LNCaP clone FGC (cell line): ENCODE results near the gene ATP8A2.
"Not testable (repeated sequence)": the region's sequence is repeated elsewhere in the genome, so short reads cannot be mapped to it uniquely, and the experiment has no call there.

Experiments
- DNase-seq: peaks from one replicate; pipeline ENCODE4 v3.0.0-alpha.2; 2011; ENCODE audit warnings: low read depth
- H3K4me3 ChIP-seq: 2 replicates; pipeline ENCODE4 v1.5.1; 2011; ENCODE audit warnings: mild to moderate bottlenecking, low read depth, low read length, control low read depth
- CTCF ChIP-seq: IDR thresholded peaks from 2 replicates; pipeline ENCODE4 v1.5.1; 2012; ENCODE audit warnings: mild to moderate bottlenecking; ENCODE audit not compliant: control insufficient read depth, insufficient read depth; ENCODE audit errors: extremely low read depth

Gene ATP8A2

GRCh38 chr13:25951831-25952230 is 580.1 kb downstream of the ATP8A2 start:
- H3K4me3 ChIP-seq: no peak overlapping the region
- DNase-seq: no peak
- TF ChIP-seq CTCF: no peak

- H3K4me3 ChIP-seq, DNase-seq: not testable (repeated sequence)
Observed at GRCh38 chr13:25954080-25954479, 582.3 kb downstream of the ATP8A2 start.

GRCh38 chr13:25954943-25955342 is 583.2 kb downstream of the ATP8A2 start:
- peak; percentile 79 for DNase-seq
- not testable (repeated sequence) for H3K4me3 ChIP-seq

- TF ChIP-seq CTCF: no peak
- H3K4me3 ChIP-seq: no peak overlapping the region
- no peak for DNase-seq
Observed at GRCh38 chr13:25958986-25959385, 587.2 kb downstream of the ATP8A2 start.

- no peak overlapping the region for H3K4me3 ChIP-seq
- no peak for TF ChIP-seq CTCF
- DNase-seq: no peak
Observed at GRCh38 chr13:25961294-25961693, 589.5 kb downstream of the ATP8A2 start.

- H3K4me3 ChIP-seq: no peak overlapping the region
- TF ChIP-seq CTCF: no peak
- DNase-seq: peak; percentile 72
Observed at GRCh38 chr13:25963674-25964073, 591.9 kb downstream of the ATP8A2 start.

- no peak overlapping the region for H3K4me3 ChIP-seq
- no peak for TF ChIP-seq CTCF
- DNase-seq: no peak
Observed at GRCh38 chr13:25965596-25965995, 593.8 kb downstream of the ATP8A2 start.

- no peak for TF ChIP-seq CTCF
- DNase-seq: no peak
- no peak overlapping the region for H3K4me3 ChIP-seq
Observed at GRCh38 chr13:25966086-25966485, 594.3 kb downstream of the ATP8A2 start.
